Lower leg skin (tissue), 4 donors: ENCODE data around the gene UNC45A. TPM values are rescaled to one million over a fixed set of nuclear protein-coding genes. Genes with fewer than 3 reads are reported as not detected.

Experiments used
- DNase-seq, 2 donors: peaks; one replicate each; pipeline ENCODE4 v3.0.0-alpha.2; 2019; ENCODE audit warnings: low spot score in 2 of 2
- H3K4me3 ChIP-seq: fragments of 200-600 bp; sonication (generic); 2 replicates; pipeline ENCODE4 v1.5.1; 2017; ENCODE audit warnings: mild to moderate bottlenecking, low read depth; ENCODE audit not compliant: poor library complexity, severe bottlenecking
- CTCF ChIP-seq, 3 donors: fragments of 450-650 bp; IDR thresholded peaks; one replicate each; pipeline ENCODE4 v1.5.1; 2016; ENCODE audit warnings: antibody characterized with exemption in 3 of 3, mild to moderate bottlenecking in 3 of 3, moderate library complexity in 2 of 3
- POLR2A ChIP-seq, 2 donors: fragments of 450-650 bp; IDR thresholded peaks; one replicate each; pipeline ENCODE4 v1.6.1; 2016 to 2017; ENCODE audit warnings: antibody characterized with exemption in 2 of 2, mild to moderate bottlenecking in 1 of 2, moderate library complexity in 1 of 2
- WGBS, 2 donors: methylation state at CpG; one replicate each; pipeline ENCODE4 v1.1.5; 2018; 5-methylcytosine and 5-hydroxymethylcytosine counted together
- intact Hi-C: fragments of 100-400 bp; cut with DNase I; formaldehyde crosslinking; loops from one replicate; pipeline ENCODE4 v1.15.0; 2023; ENCODE audit warnings: low total_unique reads
- total RNA-seq, 4 donors: library from RNA; depleted of rRNA; stranded (reverse); fragments of >200 nt; gene quantifications; one replicate each; pipeline ENCODE4 v1.1.0, GENCODE V29; 2016

The UNC45A gene
- total RNA-seq, 4 donors from 2014 or later = 56.5 to 79.1 (median 68.2) TPM

GRCh38 chr15:90987561-90988141, 52.6 kb downstream of the UNC45A start:
- TF ChIP-seq POLR2A (IDR thresholded peaks at IDR 0.05) = no peak
- no peak for TF ChIP-seq CTCF (IDR thresholded peaks at IDR 0.05)
- intact Hi-C loops = no loop called here
- no peak for DNase-seq
- no peak overlapping the region for H3K4me3 ChIP-seq
- 61 to 67% methylated on average over 7 of the region's 7 CpGs for WGBS, 2 donors

GRCh38 chr15:90988296-90988695, 53.2 kb downstream of the UNC45A start:
- TF ChIP-seq CTCF (IDR thresholded peaks at IDR 0.05) = no peak
- TF ChIP-seq POLR2A (IDR thresholded peaks at IDR 0.05) = no peak
- no peak for DNase-seq
- H3K4me3 ChIP-seq = no peak overlapping the region
- intact Hi-C loops = no loop called here
- 79 to 81% methylated on average over 6 of the region's 6 CpGs for WGBS, 2 donors

- DNase-seq = no peak
- 85 to 87% methylated on average over 7 of the region's 7 CpGs for WGBS, 2 donors
- intact Hi-C loops = no loop called here
- TF ChIP-seq CTCF (IDR thresholded peaks at IDR 0.05) (no peak), POLR2A (IDR thresholded peaks at IDR 0.05) (no peak)
- no peak overlapping the region for H3K4me3 ChIP-seq
Measured at GRCh38 chr15:90989040-90989768, 54.1 kb downstream of the UNC45A start.

- 98% methylated on average over 4 of the region's 4 CpGs for WGBS, 2 donors
- TF ChIP-seq POLR2A (IDR thresholded peaks at IDR 0.05) = no peak
- intact Hi-C loops = loop anchor here (5.0 kb wide), 1 partner anchor 33 kb away; no protein-coding TSS in a partner anchor
- no peak overlapping the region for H3K4me3 ChIP-seq
- DNase-seq = no peak
Measured at GRCh38 chr15:90990446-90990845, 55.4 kb downstream of the UNC45A start.

GRCh38 chr15:90991587-90992285, 56.7 kb downstream of the UNC45A start:
- H3K4me3 ChIP-seq = no peak overlapping the region
- 88 to 92% methylated on average over 6 of the region's 6 CpGs for WGBS, 2 donors
- DNase-seq = no peak
- TF ChIP-seq CTCF (IDR thresholded peaks at IDR 0.05) (no peak), POLR2A (IDR thresholded peaks at IDR 0.05) (no peak)
- intact Hi-C loops = loop anchor here (5.0 kb wide), 1 partner anchor 34 kb away; no protein-coding TSS in a partner anchor

GRCh38 chr15:90994059-90994416, 59.0 kb downstream of the UNC45A start:
- no peak for DNase-seq
- peak overlapping the region; percentile 94 for H3K4me3 ChIP-seq
- intact Hi-C loops = loop anchor here (5.0 kb wide), 1 partner anchor 37 kb away; no protein-coding TSS in a partner anchor
- WGBS, 2 donors = 1% methylated on average over 38 of the region's 50 CpGs
- no peak for TF ChIP-seq CTCF (IDR thresholded peaks at IDR 0.05)
- TF ChIP-seq POLR2A (IDR thresholded peaks at IDR 0.05) = no peak
